Glomerular visceral epithelial cell (primary cell): Measurements from ENCODE around the gene ISM1.
A peak's percentile ranks its signal among the peaks of the same experiment; 100 is the strongest.

Experiments
- DNase-seq: peaks from one replicate; pipeline ENCODE4 v3.0.0-alpha.2; 2016; ENCODE audit errors: extremely low spot score

The ISM1 gene

GRCh38 chr20:13313201-13313600 is 92.1 kb downstream of the ISM1 start:
- DNase-seq, result no peak

- no peak for DNase-seq
Observed at GRCh38 chr20:13317439-13317838, 96.4 kb downstream of the ISM1 start.

GRCh38 chr20:13318871-13319521 is 97.9 kb downstream of the ISM1 start:
- no peak for DNase-seq

- no peak for DNase-seq
Observed at GRCh38 chr20:13320702-13321101, 99.6 kb downstream of the ISM1 start.

- no peak for DNase-seq
Observed at GRCh38 chr20:13321416-13321815, 100.3 kb downstream of the ISM1 start.

GRCh38 chr20:13322198-13322597 is 101.1 kb downstream of the ISM1 start:
- DNase-seq, result no peak

GRCh38 chr20:13322621-13323020 is 101.5 kb downstream of the ISM1 start:
- DNase-seq, result no peak

GRCh38 chr20:13325033-13325432 is 104.0 kb downstream of the ISM1 start:
- peak; percentile 59 for DNase-seq

GRCh38 chr20:13325796-13326340 is 104.8 kb downstream of the ISM1 start:
- no peak for DNase-seq

- peak; percentile 65 for DNase-seq
Observed at GRCh38 chr20:13331536-13331935, 110.5 kb downstream of the ISM1 start.

GRCh38 chr20:13333036-13333435 is 112.0 kb downstream of the ISM1 start:
- DNase-seq, result peak; percentile 58

- no peak for DNase-seq
Observed at GRCh38 chr20:13333793-13334192, 112.7 kb downstream of the ISM1 start.

GRCh38 chr20:13336308-13337089 is 115.4 kb downstream of the ISM1 start:
- peak; percentile 94 for DNase-seq

GRCh38 chr20:13337090-13337784 is 116.2 kb downstream of the ISM1 start:
- peak; percentile 44 for DNase-seq

GRCh38 chr20:13338097-13338661 is 117.1 kb downstream of the ISM1 start:
- DNase-seq, result no peak

GRCh38 chr20:13338999-13339411 is 117.9 kb downstream of the ISM1 start:
- no peak for DNase-seq

- no peak for DNase-seq
Observed at GRCh38 chr20:13340088-13340487, 119.0 kb downstream of the ISM1 start.

GRCh38 chr20:13341737-13342393 is 120.8 kb downstream of the ISM1 start:
- DNase-seq, result no peak

GRCh38 chr20:13342469-13343242 is 121.6 kb downstream of the ISM1 start:
- DNase-seq, result no peak

GRCh38 chr20:13344671-13345070 is 123.6 kb downstream of the ISM1 start:
- no peak for DNase-seq
